ENCODE measurements around the gene KIF16B.

KIF16B gene

DNA sequence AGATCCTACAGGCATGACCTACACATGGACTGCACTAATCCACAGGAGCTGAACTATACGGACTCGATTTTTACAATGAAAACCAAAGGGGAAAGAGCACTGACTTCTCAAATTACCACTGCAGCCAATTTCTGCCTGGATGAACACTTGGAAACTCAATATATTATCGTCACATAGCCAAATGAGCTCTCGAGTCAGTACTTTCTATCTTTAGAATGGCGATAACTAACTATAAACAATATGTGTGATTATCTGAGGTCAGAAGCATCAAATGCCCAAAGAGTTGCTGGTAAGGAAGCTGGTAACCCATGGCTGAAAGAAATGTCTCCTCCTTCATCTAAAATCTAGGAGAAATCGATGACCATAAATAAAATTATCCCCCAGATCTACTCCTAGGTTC is 86.7 kb downstream of the KIF16B start:
- H3K14ac ChIP-seq (ENCODE audit: low read length in 2 of 2) = no peak overlapping the region
- no peak overlapping the region for H2AFZ ChIP-seq (ENCODE audit: low read depth, low read length)
- H3K4me1 ChIP-seq (ENCODE audit: control insufficient read depth, insufficient read depth, low read depth, low read length) = no peaks in the 10 kb centered on the region
- no peak overlapping the region for H3K9ac ChIP-seq (ENCODE audit: low read length)
- no peak for DNase-seq
- H3K36me3 ChIP-seq (ENCODE audit: control insufficient read depth in 1 of 2, insufficient read depth in 2 of 2, low read depth in 1 of 2, low read length in 2 of 2) = peaks cover 3 to 11% of the 10 kb centered on the region in 2 experiments
- H3K18ac ChIP-seq (ENCODE audit: low read depth in 1 of 2, low read length in 2 of 2) = no peak overlapping the region
- no peak overlapping the region for H4K8ac ChIP-seq (ENCODE audit: low read length)
- no peak overlapping the region for H3K4ac ChIP-seq (ENCODE audit: low read depth in 1 of 2, low read length in 2 of 2)
- no peak overlapping the region for H2BK120ac ChIP-seq (ENCODE audit: low read depth, low read length)
- H2AK5ac ChIP-seq (ENCODE audit: low read length, severe bottlenecking) = no peak overlapping the region
- H2BK15ac ChIP-seq (ENCODE audit: low read depth, poor library complexity, severe bottlenecking) = no peak overlapping the region
- H3K9me3 ChIP-seq (ENCODE audit: control insufficient read depth, low read length) = no peaks in the 10 kb centered on the region
- H3K4me3 ChIP-seq (ENCODE audit: insufficient read depth in 1 of 2, low read depth in 1 of 2, low read length in 2 of 2) = no peak overlapping the region
- H3K79me1 ChIP-seq (replicated peaks; ENCODE audit: low read length, poor library complexity, severe bottlenecking) = no peaks in the 10 kb centered on the region
- no peak overlapping the region for H3K4me2 ChIP-seq (ENCODE audit: low read length, poor library complexity, severe bottlenecking)
- H3K27ac ChIP-seq (ENCODE audit: low read length, poor library complexity, severe bottlenecking) = no peak overlapping the region
- no peak overlapping the region for H4K91ac ChIP-seq (ENCODE audit: low read length)
- H3K27me3 ChIP-seq (ENCODE audit: control insufficient read depth in 1 of 2, insufficient read depth in 1 of 2, low read length in 2 of 2) = no peaks in the 10 kb centered on the region
- H3K23ac ChIP-seq (ENCODE audit: low read length in 2 of 2) = no peak overlapping the region
- no peak overlapping the region for H2BK5ac ChIP-seq (ENCODE audit: low read depth, low read length, poor library complexity, severe bottlenecking)
- H2BK12ac ChIP-seq (ENCODE audit: low read length in 2 of 2) = no peak overlapping the region
- 91% methylated on average over 4 of the region's 6 CpGs for WGBS

DNA sequence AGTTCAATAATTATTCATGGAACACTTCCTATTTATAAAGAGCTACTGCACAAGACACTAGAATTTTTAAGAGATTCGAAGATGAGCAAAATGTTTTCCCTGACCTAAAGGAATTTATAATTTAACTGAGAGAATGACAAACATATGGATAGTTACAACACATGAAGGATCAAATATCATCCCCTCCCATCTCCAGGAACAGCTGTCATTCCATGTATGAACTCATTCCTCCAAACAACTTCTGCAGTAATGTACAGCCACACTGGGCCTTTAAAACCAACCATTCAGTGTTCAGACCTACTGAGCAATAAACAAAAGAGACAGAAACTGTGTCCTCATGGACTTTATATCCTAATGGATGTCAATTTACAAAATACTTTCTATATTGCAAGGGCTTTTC is 87.8 kb downstream of the KIF16B start:
- Histone ChIP-seq H2BK15ac (ENCODE audit: low read depth, poor library complexity, severe bottlenecking) (no peak overlapping the region), H3K4ac (ENCODE audit: low read depth in 1 of 2, low read length in 2 of 2) (no peak overlapping the region), H4K8ac (ENCODE audit: low read length) (no peak overlapping the region), H3K27ac (ENCODE audit: low read length, poor library complexity, severe bottlenecking) (no peak overlapping the region), H2AFZ (ENCODE audit: low read depth, low read length) (no peak overlapping the region), H3K23ac (ENCODE audit: low read length in 2 of 2) (no peak overlapping the region), H3K14ac (ENCODE audit: low read length in 2 of 2) (no peak overlapping the region), H2AK5ac (ENCODE audit: low read length, severe bottlenecking) (no peak overlapping the region), H3K79me1 (replicated peaks; ENCODE audit: low read length, poor library complexity, severe bottlenecking) (peaks cover 2% of the 10 kb centered on the region), H3K36me3 (ENCODE audit: control insufficient read depth in 1 of 2, insufficient read depth in 2 of 2, low read depth in 1 of 2, low read length in 2 of 2) (peaks cover 3 to 13% of the 10 kb centered on the region in 2 experiments), H2BK12ac (ENCODE audit: low read length in 2 of 2) (no peak overlapping the region), H3K4me2 (ENCODE audit: low read length, poor library complexity, severe bottlenecking) (no peak overlapping the region), H3K27me3 (ENCODE audit: control insufficient read depth in 1 of 2, insufficient read depth in 1 of 2, low read length in 2 of 2) (no peaks in the 10 kb centered on the region), H3K9me3 (ENCODE audit: control insufficient read depth, low read length) (no peaks in the 10 kb centered on the region), H4K91ac (ENCODE audit: low read length) (no peak overlapping the region), H2BK5ac (ENCODE audit: low read depth, low read length, poor library complexity, severe bottlenecking) (no peak overlapping the region), H2BK120ac (ENCODE audit: low read depth, low read length) (no peak overlapping the region), H3K18ac (ENCODE audit: low read depth in 1 of 2, low read length in 2 of 2) (no peak overlapping the region), H3K9ac (ENCODE audit: low read length) (no peak overlapping the region), H3K4me3 (ENCODE audit: insufficient read depth in 1 of 2, low read depth in 1 of 2, low read length in 2 of 2) (no peak overlapping the region), H3K4me1 (ENCODE audit: control insufficient read depth, insufficient read depth, low read depth, low read length) (no peaks in the 10 kb centered on the region)
- no CpG with 5 or more reads among the region's 1 CpG for WGBS
- DNase-seq = no peak

DNA sequence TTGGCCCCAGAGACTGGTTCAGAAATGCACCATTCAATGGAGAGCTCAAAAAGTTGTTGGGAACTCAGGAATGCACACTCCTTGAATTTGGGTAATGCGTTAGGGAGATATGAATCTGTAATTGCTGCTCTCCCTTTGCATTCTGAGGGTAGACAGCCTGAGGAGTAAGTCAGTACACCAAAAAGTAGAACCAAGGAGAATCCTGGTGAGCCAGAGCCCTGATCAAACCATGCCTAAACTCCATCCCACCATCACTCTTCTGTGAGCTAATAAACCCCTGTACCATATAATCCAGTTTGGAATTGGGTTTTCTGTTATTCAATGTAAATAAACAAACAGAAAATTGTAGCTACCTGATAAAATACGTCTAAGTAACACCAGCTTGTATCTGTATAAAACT is 90.2 kb downstream of the KIF16B start:
- Histone ChIP-seq H3K27ac (ENCODE audit: low read length, poor library complexity, severe bottlenecking) (no peak overlapping the region), H2BK5ac (ENCODE audit: low read depth, low read length, poor library complexity, severe bottlenecking) (no peak overlapping the region), H4K91ac (ENCODE audit: low read length) (no peak overlapping the region), H2BK12ac (ENCODE audit: low read length in 2 of 2) (no peak overlapping the region), H4K8ac (ENCODE audit: low read length) (no peak overlapping the region), H3K4me2 (ENCODE audit: low read length, poor library complexity, severe bottlenecking) (no peak overlapping the region), H3K4me3 (ENCODE audit: insufficient read depth in 1 of 2, low read depth in 1 of 2, low read length in 2 of 2) (no peak overlapping the region), H3K4ac (ENCODE audit: low read depth in 1 of 2, low read length in 2 of 2) (no peak overlapping the region), H3K23ac (ENCODE audit: low read length in 2 of 2) (no peak overlapping the region), H3K18ac (ENCODE audit: low read depth in 1 of 2, low read length in 2 of 2) (no peak overlapping the region), H2AK5ac (ENCODE audit: low read length, severe bottlenecking) (no peak overlapping the region), H3K9me3 (ENCODE audit: control insufficient read depth, low read length) (no peaks in the 10 kb centered on the region), H3K9ac (ENCODE audit: low read length) (no peak overlapping the region), H3K36me3 (ENCODE audit: control insufficient read depth in 1 of 2, insufficient read depth in 2 of 2, low read depth in 1 of 2, low read length in 2 of 2) (peaks cover 2 to 8% of the 10 kb centered on the region in 2 experiments), H2BK15ac (ENCODE audit: low read depth, poor library complexity, severe bottlenecking) (no peak overlapping the region), H3K27me3 (ENCODE audit: control insufficient read depth in 1 of 2, insufficient read depth in 1 of 2, low read length in 2 of 2) (no peaks in the 10 kb centered on the region), H2AFZ (ENCODE audit: low read depth, low read length) (no peak overlapping the region), H3K79me1 (replicated peaks; ENCODE audit: low read length, poor library complexity, severe bottlenecking) (peaks cover 2% of the 10 kb centered on the region), H3K4me1 (ENCODE audit: control insufficient read depth, insufficient read depth, low read depth, low read length) (no peaks in the 10 kb centered on the region), H2BK120ac (ENCODE audit: low read depth, low read length) (no peak overlapping the region), H3K14ac (ENCODE audit: low read length in 2 of 2) (no peak overlapping the region)
- WGBS = no CpG with 5 or more reads among the region's 2 CpGs
- no peak for DNase-seq

DNA sequence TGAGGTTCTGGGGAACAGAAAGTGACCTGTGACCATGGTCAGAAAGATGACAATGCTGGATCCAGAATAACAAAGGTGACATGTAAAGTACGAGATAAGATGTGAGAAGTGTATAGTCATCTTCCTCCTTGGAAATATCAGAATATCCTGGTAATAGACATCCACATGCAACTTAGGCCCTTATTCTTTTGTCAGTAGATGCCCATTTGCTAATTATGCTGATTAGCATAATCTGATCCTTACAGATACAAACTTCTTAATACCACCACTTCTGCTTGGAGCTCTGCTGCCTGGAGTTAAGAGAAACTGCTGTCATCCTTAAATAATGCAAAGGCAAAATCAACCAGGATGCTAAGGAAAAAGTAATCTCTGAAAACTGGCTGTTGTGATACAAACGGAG is 91.3 kb downstream of the KIF16B start:
- Histone ChIP-seq H2BK15ac (ENCODE audit: low read depth, poor library complexity, severe bottlenecking) (no peak overlapping the region), H2BK5ac (ENCODE audit: low read depth, low read length, poor library complexity, severe bottlenecking) (no peak overlapping the region), H4K91ac (ENCODE audit: low read length) (no peak overlapping the region), H2BK12ac (ENCODE audit: low read length in 2 of 2) (no peak overlapping the region), H3K4me1 (ENCODE audit: control insufficient read depth, insufficient read depth, low read depth, low read length) (peaks cover 2% of the 10 kb centered on the region), H3K9ac (ENCODE audit: low read length) (no peak overlapping the region), H2BK120ac (ENCODE audit: low read depth, low read length) (no peak overlapping the region), H3K4ac (ENCODE audit: low read depth in 1 of 2, low read length in 2 of 2) (no peak overlapping the region), H3K27me3 (ENCODE audit: control insufficient read depth in 1 of 2, insufficient read depth in 1 of 2, low read length in 2 of 2) (no peaks in the 10 kb centered on the region), H3K14ac (ENCODE audit: low read length in 2 of 2) (no peak overlapping the region), H3K79me1 (replicated peaks; ENCODE audit: low read length, poor library complexity, severe bottlenecking) (peaks cover 2% of the 10 kb centered on the region), H3K9me3 (ENCODE audit: control insufficient read depth, low read length) (no peaks in the 10 kb centered on the region), H3K27ac (ENCODE audit: low read length, poor library complexity, severe bottlenecking) (no peak overlapping the region), H3K4me2 (ENCODE audit: low read length, poor library complexity, severe bottlenecking) (no peak overlapping the region), H3K36me3 (ENCODE audit: control insufficient read depth in 1 of 2, insufficient read depth in 2 of 2, low read depth in 1 of 2, low read length in 2 of 2) (peaks cover 3 to 8% of the 10 kb centered on the region in 2 experiments), H3K23ac (ENCODE audit: low read length in 2 of 2) (no peak overlapping the region), H3K18ac (ENCODE audit: low read depth in 1 of 2, low read length in 2 of 2) (no peak overlapping the region), H4K8ac (ENCODE audit: low read length) (no peak overlapping the region), H3K4me3 (ENCODE audit: insufficient read depth in 1 of 2, low read depth in 1 of 2, low read length in 2 of 2) (no peak overlapping the region), H2AK5ac (ENCODE audit: low read length, severe bottlenecking) (no peak overlapping the region), H2AFZ (ENCODE audit: low read depth, low read length) (no peak overlapping the region)
- no peak for DNase-seq
- WGBS = 95% methylated on average over 1 of the region's 2 CpGs

Data from mesenchymal stem cell (in vitro differentiated cells and primary cell).